Panc1 (cell line): ENCODE data around the gene TMEM86A. TPM values are rescaled to one million over a fixed set of nuclear protein-coding genes. Genes with fewer than 3 reads are reported as not detected.

Experiments
- ATAC-seq: fragments of 200-7000 bp; cut with Tn5 transposase; 2 replicates; pipeline ENCODE4 v1.9.1; 2020; ENCODE audit warnings: mild to moderate bottlenecking, moderate library complexity
- Bru-seq: library from RNA; stranded (reverse); fragments of 400-500 nt; gene quantifications from one replicate; lab custom pipeline; 2021; lab: Mats Ljungman, UMichigan
- BruChase-seq, 2 experiments: library from RNA; stranded (reverse); fragments of 400-500 nt; gene quantifications; one replicate each; lab custom pipeline; 2021; lab: Mats Ljungman, UMichigan
- BruUV-seq: library from RNA; stranded (reverse); fragments of 400-500 nt; replicated peaks from 2 replicates; lab custom pipeline; 2021; lab: Mats Ljungman, UMichigan
- CTCF ChIA-PET: fragments of 300-600 bp; sonication (Branson Sonifier 250); formaldehyde crosslinking; loops from one replicate; lab custom pipeline; 2022; ENCODE audit warnings: antibody characterized with exemption; lab: Charles Lee
- POLR2A ChIA-PET: fragments of 300-600 bp; sonication (Branson Sonifier 250); formaldehyde crosslinking; loops from one replicate; lab custom pipeline; 2022; ENCODE audit warnings: antibody characterized with exemption; lab: Charles Lee
- DNase-seq: peaks from one replicate; pipeline ENCODE4 v3.0.0-alpha.2; 2010; ENCODE audit warnings: low read depth, low spot score
- H3K27ac ChIP-seq: 2 replicates; pipeline ENCODE4 v1.5.1; 2011; ENCODE audit warnings: mild to moderate bottlenecking, low read length, inconsistent platforms
- H3K27me3 ChIP-seq: fragments of 200-500 bp; sonication (Bioruptor generic); 2 replicates; pipeline ENCODE4 v1.6.0; 2014; ENCODE audit warnings: low read length, inconsistent platforms; ENCODE audit not compliant: control insufficient read depth, insufficient read depth
- H3K36me3 ChIP-seq: fragments of 200-500 bp; sonication (Bioruptor generic); 2 replicates; pipeline ENCODE4 v1.5.1; 2014; ENCODE audit warnings: inconsistent platforms, mild to moderate bottlenecking, low read length, moderate library complexity; ENCODE audit not compliant: control insufficient read depth, insufficient read depth
- H3K4me1 ChIP-seq: 2 replicates; pipeline ENCODE4 v1.5.1; 2011; ENCODE audit warnings: inconsistent platforms, mild to moderate bottlenecking, low read length, moderate library complexity; ENCODE audit not compliant: control insufficient read depth, insufficient read depth
- H3K4me3 ChIP-seq, 2 experiments: 2 replicates each; pipeline ENCODE4 v1.5.1; 2011 to 2012; ENCODE audit warnings: low read depth in 2 of 2, low read length in 2 of 2, mild to moderate bottlenecking in 2 of 2, inconsistent platforms in 1 of 2, moderate library complexity in 1 of 2
- H3K9me3 ChIP-seq: fragments of 200-500 bp; sonication (Bioruptor generic); 2 replicates; pipeline ENCODE4 v1.5.1; 2014; ENCODE audit warnings: low read depth, mild to moderate bottlenecking, inconsistent platforms, low read length, moderate library complexity; ENCODE audit not compliant: control insufficient read depth, insufficient read depth
- POLR2AphosphoS5 ChIP-seq: IDR thresholded peaks from 2 replicates; pipeline ENCODE4 v1.6.1; 2012; ENCODE audit warnings: mild to moderate bottlenecking, low read depth, low read length, moderate library complexity
- SIN3A ChIP-seq: IDR thresholded peaks from 2 replicates; pipeline ENCODE4 v1.6.1; 2012; ENCODE audit warnings: low read depth, mild to moderate bottlenecking, low read length, moderate library complexity, borderline replicate concordance; ENCODE audit not compliant: insufficient read depth
- TCF7L2 ChIP-seq: IDR thresholded peaks from 2 replicates; pipeline ENCODE4 v1.6.1; 2011; ENCODE audit warnings: mild to moderate bottlenecking, low read depth, low read length, inconsistent platforms
- in situ Hi-C: cut with HindIII; loops from 2 replicates; pipeline ENCODE4 v1.10.0; 2016; ENCODE audit warnings: low sequenced_read_pairs, low pct_unique_long_range_greater_than_20kb
- intact Hi-C: fragments of 100-400 bp; cut with micrococcal nuclease; formaldehyde crosslinking; loops from one replicate; pipeline ENCODE4 v1.10.0; 2022; ENCODE audit not compliant: unreplicated experiment
- long read RNA-seq: library from polyadenylated mRNA; unstranded; transcript quantifications from one replicate; pipeline ENCODE4 v2.0.0, GENCODE V29; 2021; ENCODE audit not compliant: unreplicated experiment
- polyA plus RNA-seq: library from polyadenylated mRNA; unstranded; fragments of >200 nt; gene quantifications from one replicate; pipeline ENCODE4 v1.2.1, GENCODE V29; 2012; ENCODE audit warnings: missing spikeins; ENCODE audit not compliant: insufficient read length
- total RNA-seq: library from RNA; stranded (reverse); gene quantifications from one replicate; pipeline ENCODE4 v1.2.1, GENCODE V29; 2021; ENCODE audit not compliant: unreplicated experiment
- TF ChIP-seq, protein P1 (sequence below), 2 experiments: IDR thresholded peaks; 2 replicates each; pipeline ENCODE4 v1.6.1; 2011 to 2012; ENCODE audit warnings: low read depth in 2 of 2, control low read depth in 1 of 2, low read length in 1 of 2, mild to moderate bottlenecking in 1 of 2, moderate library complexity in 1 of 2; ENCODE audit not compliant: insufficient read depth in 1 of 2
- TF ChIP-seq, protein P2 (sequence below): fragments of 450-650 bp; IDR thresholded peaks from 2 replicates; pipeline ENCODE4 v1.5.1; 2017; ENCODE audit warnings: mild to moderate bottlenecking

TMEM86A gene
- total RNA-seq (0.31 TPM), Bru-seq, nascent RNA (percentile 30 among the genes with signal in this experiment), BruChase-seq, experiment 1, labeled RNA remaining after a 2-hour chase (percentile 34 among the genes with signal in this experiment), BruChase-seq, experiment 2, labeled RNA remaining after a 6-hour chase (percentile 33 among the genes with signal in this experiment)
- 0.13 TPM for polyA plus RNA-seq
- long read RNA-seq: 0 reads

DNA sequence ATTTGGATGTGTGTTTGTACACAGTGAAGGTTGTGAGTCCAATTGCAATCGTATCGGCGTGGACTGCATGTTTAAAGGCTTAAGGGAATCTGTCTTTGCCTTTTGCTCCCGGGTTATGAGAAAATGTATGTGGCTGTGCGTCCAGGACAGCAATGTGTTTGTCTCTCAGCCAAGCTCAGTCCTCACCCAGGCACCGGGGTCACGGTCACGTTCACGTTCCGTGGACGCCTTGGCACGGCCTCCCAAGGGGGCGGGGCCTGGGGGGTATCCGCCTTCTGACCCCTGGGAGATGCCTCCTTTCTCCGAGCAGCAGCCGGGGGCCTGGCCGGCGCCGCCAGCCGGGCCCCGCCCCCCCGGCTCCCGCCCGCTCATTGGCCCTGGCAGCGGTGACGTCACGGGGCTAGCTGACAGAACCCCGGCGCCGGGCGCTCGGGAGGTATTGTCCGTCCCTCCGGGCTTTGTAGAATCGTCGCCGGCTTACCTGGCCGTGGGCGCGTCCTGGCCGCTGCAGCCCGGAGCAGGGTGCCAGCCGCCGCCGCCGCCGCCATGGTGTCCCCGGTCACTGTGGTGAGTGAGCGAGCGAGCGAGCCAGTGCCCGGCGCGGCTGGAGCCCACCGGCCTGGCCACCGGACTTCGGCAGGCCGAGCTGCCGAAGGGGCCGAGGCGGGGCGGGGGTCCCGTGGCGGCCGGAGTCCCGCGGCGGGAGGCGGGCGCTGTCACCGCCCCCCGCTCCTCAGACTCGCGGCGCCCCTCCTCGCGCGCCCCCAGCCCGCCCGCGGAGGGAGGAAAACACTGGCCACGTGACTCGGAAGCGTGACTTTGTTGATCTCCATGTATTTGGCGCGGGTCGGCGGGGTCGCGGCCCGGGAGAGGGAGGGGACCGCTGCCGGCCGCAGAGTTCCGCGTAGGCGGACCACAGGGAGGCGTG lies at the start of gene TMEM86A:
TSS of gene TMEM86A (plus strand) at position 439 of the 928 bp plus-strand sequence. CDS start at position 547, 108 bp downstream.
- Histone ChIP-seq H3K27me3 (peaks cover 8% of the 10 kb centered on the region), H3K27ac (no peak within 1 kb of the TSS), H3K36me3 (no peaks in the 10 kb centered on the region), H3K9me3 (no peaks in the 10 kb centered on the region), H3K4me3 (peak within 1 kb of the TSS; percentile 59 to 69), H3K4me1 (no peaks in the 10 kb centered on the region; the same call in 1 of the 2 replicates)
- ATAC-seq (peak; percentile 97), DNase-seq (no peak)
- POLR2A ChIA-PET: interaction anchor here (0.6 kb wide), 1 partner anchor 443 kb away, joined by 5 read pairs; no protein-coding TSS in a partner anchor
- intact Hi-C loops (no loop called here), in situ Hi-C loops (no loop called here)
- TF ChIP-seq SIN3A: no peak
- TF ChIP-seq, protein P1, sequence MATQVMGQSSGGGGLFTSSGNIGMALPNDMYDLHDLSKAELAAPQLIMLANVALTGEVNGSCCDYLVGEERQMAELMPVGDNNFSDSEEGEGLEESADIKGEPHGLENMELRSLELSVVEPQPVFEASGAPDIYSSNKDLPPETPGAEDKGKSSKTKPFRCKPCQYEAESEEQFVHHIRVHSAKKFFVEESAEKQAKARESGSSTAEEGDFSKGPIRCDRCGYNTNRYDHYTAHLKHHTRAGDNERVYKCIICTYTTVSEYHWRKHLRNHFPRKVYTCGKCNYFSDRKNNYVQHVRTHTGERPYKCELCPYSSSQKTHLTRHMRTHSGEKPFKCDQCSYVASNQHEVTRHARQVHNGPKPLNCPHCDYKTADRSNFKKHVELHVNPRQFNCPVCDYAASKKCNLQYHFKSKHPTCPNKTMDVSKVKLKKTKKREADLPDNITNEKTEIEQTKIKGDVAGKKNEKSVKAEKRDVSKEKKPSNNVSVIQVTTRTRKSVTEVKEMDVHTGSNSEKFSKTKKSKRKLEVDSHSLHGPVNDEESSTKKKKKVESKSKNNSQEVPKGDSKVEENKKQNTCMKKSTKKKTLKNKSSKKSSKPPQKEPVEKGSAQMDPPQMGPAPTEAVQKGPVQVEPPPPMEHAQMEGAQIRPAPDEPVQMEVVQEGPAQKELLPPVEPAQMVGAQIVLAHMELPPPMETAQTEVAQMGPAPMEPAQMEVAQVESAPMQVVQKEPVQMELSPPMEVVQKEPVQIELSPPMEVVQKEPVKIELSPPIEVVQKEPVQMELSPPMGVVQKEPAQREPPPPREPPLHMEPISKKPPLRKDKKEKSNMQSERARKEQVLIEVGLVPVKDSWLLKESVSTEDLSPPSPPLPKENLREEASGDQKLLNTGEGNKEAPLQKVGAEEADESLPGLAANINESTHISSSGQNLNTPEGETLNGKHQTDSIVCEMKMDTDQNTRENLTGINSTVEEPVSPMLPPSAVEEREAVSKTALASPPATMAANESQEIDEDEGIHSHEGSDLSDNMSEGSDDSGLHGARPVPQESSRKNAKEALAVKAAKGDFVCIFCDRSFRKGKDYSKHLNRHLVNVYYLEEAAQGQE (IDR thresholded peaks at IDR 0.05; ENCODE audit: insufficient read depth in 1 of 2, low read depth in 2 of 2, low read length in 1 of 2): no peak
- TF ChIP-seq TCF7L2: no peak
- no peak for TF ChIP-seq POLR2AphosphoS5
- TF ChIP-seq, protein P2, sequence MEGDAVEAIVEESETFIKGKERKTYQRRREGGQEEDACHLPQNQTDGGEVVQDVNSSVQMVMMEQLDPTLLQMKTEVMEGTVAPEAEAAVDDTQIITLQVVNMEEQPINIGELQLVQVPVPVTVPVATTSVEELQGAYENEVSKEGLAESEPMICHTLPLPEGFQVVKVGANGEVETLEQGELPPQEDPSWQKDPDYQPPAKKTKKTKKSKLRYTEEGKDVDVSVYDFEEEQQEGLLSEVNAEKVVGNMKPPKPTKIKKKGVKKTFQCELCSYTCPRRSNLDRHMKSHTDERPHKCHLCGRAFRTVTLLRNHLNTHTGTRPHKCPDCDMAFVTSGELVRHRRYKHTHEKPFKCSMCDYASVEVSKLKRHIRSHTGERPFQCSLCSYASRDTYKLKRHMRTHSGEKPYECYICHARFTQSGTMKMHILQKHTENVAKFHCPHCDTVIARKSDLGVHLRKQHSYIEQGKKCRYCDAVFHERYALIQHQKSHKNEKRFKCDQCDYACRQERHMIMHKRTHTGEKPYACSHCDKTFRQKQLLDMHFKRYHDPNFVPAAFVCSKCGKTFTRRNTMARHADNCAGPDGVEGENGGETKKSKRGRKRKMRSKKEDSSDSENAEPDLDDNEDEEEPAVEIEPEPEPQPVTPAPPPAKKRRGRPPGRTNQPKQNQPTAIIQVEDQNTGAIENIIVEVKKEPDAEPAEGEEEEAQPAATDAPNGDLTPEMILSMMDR: no peak
- BruUV-seq: no TSS peak
- CTCF ChIA-PET: interaction anchor here (0.6 to 0.7 kb wide), 3 partner anchors 72 to 292 kb away, joined by 4 read pairs; no protein-coding TSS in a partner anchor

GRCh38 chr11:18650353-18650752 lies 48.2 kb upstream of the TMEM86A start:
- TF ChIP-seq, protein P1 (IDR thresholded peaks at IDR 0.05; ENCODE audit: insufficient read depth in 1 of 2, low read depth in 2 of 2, low read length in 1 of 2): no peak
- TF ChIP-seq POLR2AphosphoS5 (no peak), TCF7L2 (no peak), SIN3A (no peak)
- TF ChIP-seq, protein P2: no peak
- DNase-seq (no peak), ATAC-seq (no peak)
- Histone ChIP-seq H3K9me3 (no peaks in the 10 kb centered on the region), H3K4me3 (no peak overlapping the region), H3K36me3 (no peaks in the 10 kb centered on the region), H3K4me1 (no peaks in the 10 kb centered on the region), H3K27me3 (no peaks in the 10 kb centered on the region), H3K27ac (no peak overlapping the region)
- intact Hi-C loops: no loop called here
- POLR2A ChIA-PET: no interaction called here
- BruUV-seq: no TSS peak
- CTCF ChIA-PET: no interaction called here
- in situ Hi-C loops: no loop called here
